Activated naive CD8-positive, alpha-beta T cell treated with anti-CD3 and anti-CD28 coated beads for 36 hours (primary cell): Measurements from ENCODE around the gene SLC2A8. TPM values are rescaled to one million over a fixed set of nuclear protein-coding genes. Genes with fewer than 3 reads are reported as not detected.

Source experiments
- DNase-seq: peaks from one replicate; pipeline ENCODE4 v3.0.0; 2021
- H3K27ac Mint-ChIP-seq: one replicate; pipeline ENCODE4 v1.8.0; 2022; ENCODE audit warnings: mild to moderate bottlenecking, moderate library complexity, mixed read lengths
- H3K27me3 Mint-ChIP-seq: one replicate; pipeline ENCODE4 v1.8.0; 2022; ENCODE audit warnings: mild to moderate bottlenecking, mixed read lengths
- H3K36me3 Mint-ChIP-seq: one replicate; pipeline ENCODE4 v1.8.0; 2021; ENCODE audit warnings: mild to moderate bottlenecking, mixed read lengths
- H3K4me1 Mint-ChIP-seq: one replicate; pipeline ENCODE4 v1.8.0; 2021; ENCODE audit warnings: mixed read lengths
- H3K4me3 Mint-ChIP-seq: one replicate; pipeline ENCODE4 v1.8.0; 2022; ENCODE audit warnings: mild to moderate bottlenecking, moderate library complexity, mixed read lengths
- H3K9me3 Mint-ChIP-seq: one replicate; pipeline ENCODE4 v1.8.0; 2022; ENCODE audit warnings: mixed read lengths
- total RNA-seq, 2 experiments: library from RNA; stranded (reverse); gene quantifications; one replicate each; pipeline ENCODE4 v1.2.3, GENCODE V29; 2021

SLC2A8 gene
- total RNA-seq, 2 experiments from 2014 or later, result 1.0 to 1.9 TPM

DNA sequence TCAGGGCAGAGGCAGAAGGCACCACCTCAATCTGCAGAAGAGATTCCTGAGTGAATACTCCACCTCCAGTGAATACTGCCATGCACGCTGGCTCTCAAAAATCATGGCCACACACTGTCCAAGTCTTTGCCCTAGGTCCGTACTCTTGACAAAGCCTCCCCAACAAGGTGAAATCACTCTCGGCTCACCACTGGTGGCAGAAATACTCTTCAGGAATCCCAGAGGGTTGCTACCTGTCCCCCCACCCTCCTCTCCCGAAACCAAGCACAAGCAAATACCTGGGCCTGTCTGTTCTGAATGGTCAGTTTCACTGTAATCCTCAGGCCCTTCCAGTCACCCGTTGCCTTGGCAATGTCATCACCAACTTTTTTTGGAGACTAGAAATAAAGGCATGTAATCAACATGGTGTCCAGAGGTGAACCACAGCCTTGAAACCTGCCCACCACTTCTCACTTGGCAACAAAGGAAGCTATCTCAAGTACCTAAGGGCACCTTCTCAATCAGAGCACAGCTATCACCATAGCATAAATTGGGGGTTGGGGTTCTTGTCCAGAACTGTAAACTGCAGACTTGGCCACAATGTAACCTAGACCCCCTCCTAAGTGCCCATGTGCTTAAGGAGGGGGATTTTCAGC, 52.5 kb downstream of the SLC2A8 start:
- peaks cover 41% of the 10 kb centered on the region for H3K4me1 Mint-ChIP-seq

DNA sequence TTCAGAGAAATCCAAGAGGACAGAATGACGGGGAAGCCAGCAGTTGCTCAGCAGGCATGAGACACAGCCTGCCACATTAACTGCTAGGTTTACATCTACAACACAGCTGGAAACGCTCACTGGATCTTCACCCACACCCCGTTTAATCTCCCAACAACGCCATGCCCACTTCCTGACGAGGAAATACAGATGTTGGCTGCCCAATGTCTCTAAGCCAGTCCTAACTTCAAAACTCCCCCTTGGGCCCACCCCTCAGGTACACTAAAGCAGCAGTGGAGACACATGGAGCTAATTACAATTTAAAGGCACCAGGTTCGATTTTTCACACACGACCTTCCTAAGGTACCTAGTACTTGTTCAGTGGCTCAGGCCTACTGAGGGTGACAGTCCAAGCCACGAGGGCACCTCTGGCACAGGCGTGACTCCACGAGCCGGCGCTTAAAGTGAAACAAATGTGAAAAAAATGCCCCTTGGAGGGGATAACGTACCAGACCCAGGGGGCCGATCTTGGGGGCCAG, 53.3 kb downstream of the SLC2A8 start:
- Mint-ChIP-seq H3K36me3 (peaks cover 65% of the 10 kb centered on the region), H3K27me3 (peaks cover 18% of the 10 kb centered on the region), H3K9me3 (peaks cover 8% of the 10 kb centered on the region), H3K4me1 (peaks cover 39% of the 10 kb centered on the region), H3K27ac (peak overlapping the region; percentile 96), H3K4me3 (peak overlapping the region; percentile 96)
- no peak for DNase-seq

More for the DNA sequence above, 52.5 kb downstream of the SLC2A8 start:
- Mint-ChIP-seq H3K27me3 (peaks cover 18% of the 10 kb centered on the region), H3K4me3 (peak overlapping the region; percentile 96), H3K9me3 (peaks cover 15% of the 10 kb centered on the region), H3K27ac (peak overlapping the region; percentile 96), H3K36me3 (peaks cover 71% of the 10 kb centered on the region)
- DNase-seq, result no peak

DNA sequence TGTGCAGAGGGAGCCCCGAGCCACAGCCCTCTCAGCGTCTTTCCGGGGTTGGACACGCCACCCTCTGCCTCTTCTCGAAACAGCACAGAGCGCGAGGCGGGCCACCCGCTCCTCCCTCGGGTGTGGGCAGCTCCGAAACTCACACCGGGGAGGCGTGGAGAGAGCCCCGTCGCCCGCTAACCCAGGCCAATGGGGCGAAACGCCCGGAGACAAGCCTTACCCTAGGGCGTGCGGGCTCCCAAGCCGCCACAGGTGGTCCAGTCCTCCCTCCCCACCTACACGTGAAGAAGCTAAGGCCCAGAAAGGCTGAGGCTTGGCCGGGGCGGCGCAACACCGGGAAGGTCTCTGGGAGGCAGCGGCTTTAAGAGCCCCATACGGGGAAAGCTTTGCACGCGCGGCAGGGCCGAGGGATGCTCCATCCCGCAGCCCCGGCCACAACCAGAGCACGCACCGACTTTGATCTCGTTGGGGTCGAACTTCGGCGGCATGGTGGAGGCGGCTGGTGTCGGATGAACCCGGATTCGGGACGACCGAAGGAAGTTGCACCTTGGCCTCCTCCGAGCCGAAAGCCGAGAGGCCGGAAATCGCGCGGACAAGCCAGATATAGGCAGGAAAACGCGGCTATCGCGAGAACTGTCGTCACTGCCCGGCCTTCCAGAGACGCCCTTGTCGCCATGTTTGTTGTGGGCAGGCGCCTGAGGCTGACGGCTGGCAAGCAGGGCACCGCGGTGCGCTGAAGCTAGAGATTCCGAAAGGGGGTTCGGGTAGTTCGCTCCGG, 54.0 kb downstream of the SLC2A8 start, which contains the start of the genes LRSAM1 and RPL12:
Gene LRSAM1 (plus strand): TSS at position 681 of the 778 bp plus-strand sequence. CDS start 3,018 bp downstream, outside the sequence.
Gene RPL12 (minus strand): TSS at position 577 of the 778 bp plus-strand sequence. CDS start 89 bp downstream, at position 488.
- Mint-ChIP-seq H3K27me3 (peaks cover 18% of the 10 kb centered on the region), H3K4me3 (peak within 1 kb of the TSS; percentile 96), H3K36me3 (peaks cover 60% of the 10 kb centered on the region), H3K9me3 (peaks cover 4% of the 10 kb centered on the region), H3K4me1 (peaks cover 39% of the 10 kb centered on the region), H3K27ac (peak within 1 kb of the TSS; percentile 96)
- peak; percentile 94 for DNase-seq

DNA sequence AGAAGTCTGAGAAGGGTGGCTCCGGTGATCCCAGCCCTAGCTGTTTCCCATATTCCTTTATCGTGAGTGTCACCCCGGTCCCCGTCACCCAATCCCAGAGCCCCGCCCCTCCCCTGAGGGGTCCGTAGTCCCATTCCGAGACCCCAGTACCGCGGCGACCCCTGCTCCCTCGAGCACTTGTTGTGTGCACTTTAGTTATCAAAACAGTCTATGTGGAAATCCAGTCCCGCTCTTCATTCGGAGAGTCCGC, 54.6 kb downstream of the SLC2A8 start:
- Mint-ChIP-seq H3K4me3 (peak overlapping the region; percentile 96), H3K36me3 (peaks cover 55% of the 10 kb centered on the region), H3K27me3 (peaks cover 15% of the 10 kb centered on the region), H3K27ac (peak overlapping the region; percentile 96), H3K4me1 (peaks cover 35% of the 10 kb centered on the region), H3K9me3 (peaks cover 4% of the 10 kb centered on the region)
- no peak for DNase-seq

DNA sequence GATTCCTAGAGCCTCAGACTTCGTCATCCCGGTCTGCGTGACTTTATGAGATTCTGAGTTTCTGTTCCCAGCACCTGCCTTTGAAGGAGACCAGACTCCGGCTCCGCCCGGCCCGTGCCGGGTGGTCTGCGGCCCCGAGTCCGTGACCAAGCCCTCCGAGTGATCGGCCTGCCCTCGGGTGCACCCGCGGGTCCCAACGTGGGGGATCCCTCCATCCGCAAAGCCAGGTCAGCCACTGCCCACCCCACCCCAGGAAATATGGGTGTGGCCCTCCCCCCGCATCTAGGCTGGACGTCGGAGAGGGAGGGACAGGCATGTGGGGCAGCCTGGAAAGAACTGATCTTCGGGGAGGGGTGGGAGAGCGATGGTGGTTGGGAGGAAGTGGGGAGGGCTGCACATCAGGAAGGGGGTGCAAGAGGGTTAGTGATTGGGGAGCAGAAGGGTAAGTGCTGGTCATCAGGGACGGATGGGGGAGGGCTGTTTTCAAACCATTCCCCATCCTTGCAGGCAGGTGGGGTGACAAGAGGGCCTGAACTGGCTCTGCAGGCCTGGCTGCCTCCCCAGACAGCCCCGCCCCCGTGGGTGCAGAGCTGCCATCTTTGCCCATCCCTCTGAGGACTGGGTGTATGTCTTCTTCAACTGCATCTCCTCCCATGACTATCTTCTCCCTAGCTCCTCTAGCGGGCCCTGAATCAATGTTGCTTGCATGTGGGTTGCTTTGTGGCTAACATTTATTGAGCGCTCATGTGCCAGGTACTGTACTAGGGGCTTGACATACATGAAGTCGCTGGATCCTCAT, 55.1 kb downstream of the SLC2A8 start:
- peak overlapping the region; percentile 96 for H3K4me3 Mint-ChIP-seq

DNA sequence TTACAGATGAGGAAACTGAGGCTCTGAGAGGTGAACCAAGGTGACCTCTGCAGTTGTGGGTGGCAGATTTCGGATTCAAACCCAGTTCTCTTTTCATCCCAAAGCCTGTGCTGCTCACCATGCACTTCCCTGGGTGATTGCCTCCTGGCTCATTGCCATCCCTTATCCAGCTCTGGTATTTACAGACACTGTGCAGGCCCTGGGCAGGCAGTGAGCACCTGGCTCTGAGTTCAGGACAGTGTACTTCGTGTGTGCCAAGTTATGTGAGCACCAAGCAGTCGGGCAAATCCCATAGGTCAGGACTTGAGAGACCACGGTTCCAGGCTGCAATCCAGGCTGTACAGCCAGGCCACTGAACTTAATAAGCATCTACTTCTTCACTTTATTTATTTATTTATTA, 55.7 kb downstream of the SLC2A8 start:
- DNase-seq, result no peak
- H3K27me3 Mint-ChIP-seq, result peaks cover 13% of the 10 kb centered on the region
- H3K9me3 Mint-ChIP-seq, result peaks cover 3% of the 10 kb centered on the region
- H3K27ac Mint-ChIP-seq, result no peak overlapping the region
- peak overlapping the region; percentile 96 for H3K4me3 Mint-ChIP-seq
- H3K36me3 Mint-ChIP-seq, result peaks cover 48% of the 10 kb centered on the region
- peaks cover 27% of the 10 kb centered on the region for H3K4me1 Mint-ChIP-seq

More for the DNA sequence above, 55.1 kb downstream of the SLC2A8 start:
- peak; percentile 68 for DNase-seq
- Mint-ChIP-seq H3K27me3 (peaks cover 13% of the 10 kb centered on the region), H3K27ac (peak overlapping the region; percentile 96), H3K9me3 (peaks cover 4% of the 10 kb centered on the region), H3K4me1 (peaks cover 32% of the 10 kb centered on the region), H3K36me3 (peaks cover 51% of the 10 kb centered on the region)

DNA sequence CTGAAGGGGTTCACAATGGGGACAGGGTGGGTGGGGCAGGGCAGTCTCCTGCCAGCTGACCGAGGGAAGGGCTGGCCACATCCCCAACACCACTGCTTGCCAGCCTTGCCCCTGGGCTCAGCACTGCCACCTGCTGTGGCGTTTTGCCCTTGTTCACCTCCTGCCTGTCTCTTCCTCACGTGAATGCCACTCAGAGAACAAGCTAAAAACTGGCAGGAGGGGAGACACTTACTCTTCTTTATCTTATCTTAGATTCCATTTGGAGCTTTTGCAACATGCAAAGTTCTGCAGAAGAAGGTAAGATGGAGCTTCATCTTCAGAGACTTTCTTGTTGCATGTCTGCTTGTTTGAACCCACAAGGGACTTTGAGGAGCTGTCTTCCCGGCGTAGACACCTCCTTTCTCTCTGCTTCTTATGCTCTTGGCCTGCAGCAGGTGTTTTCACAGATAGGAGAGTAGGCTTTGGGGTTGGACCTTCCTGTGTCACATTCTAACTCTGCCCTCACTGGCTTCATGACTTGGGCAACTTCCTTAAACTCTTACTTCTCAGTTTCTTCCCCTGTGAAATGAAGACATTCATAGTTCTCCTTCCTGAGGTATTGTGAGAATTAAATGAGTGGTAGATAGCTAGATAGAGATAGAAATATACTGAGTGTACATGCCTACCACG, 58.5 kb downstream of the SLC2A8 start:
- Mint-ChIP-seq H3K36me3 (peaks cover 26% of the 10 kb centered on the region), H3K27ac (no peak overlapping the region), H3K9me3 (no peaks in the 10 kb centered on the region), H3K27me3 (peaks cover 7% of the 10 kb centered on the region), H3K4me1 (peaks cover 6% of the 10 kb centered on the region), H3K4me3 (no peak overlapping the region)
- DNase-seq, result peak; percentile 22

DNA sequence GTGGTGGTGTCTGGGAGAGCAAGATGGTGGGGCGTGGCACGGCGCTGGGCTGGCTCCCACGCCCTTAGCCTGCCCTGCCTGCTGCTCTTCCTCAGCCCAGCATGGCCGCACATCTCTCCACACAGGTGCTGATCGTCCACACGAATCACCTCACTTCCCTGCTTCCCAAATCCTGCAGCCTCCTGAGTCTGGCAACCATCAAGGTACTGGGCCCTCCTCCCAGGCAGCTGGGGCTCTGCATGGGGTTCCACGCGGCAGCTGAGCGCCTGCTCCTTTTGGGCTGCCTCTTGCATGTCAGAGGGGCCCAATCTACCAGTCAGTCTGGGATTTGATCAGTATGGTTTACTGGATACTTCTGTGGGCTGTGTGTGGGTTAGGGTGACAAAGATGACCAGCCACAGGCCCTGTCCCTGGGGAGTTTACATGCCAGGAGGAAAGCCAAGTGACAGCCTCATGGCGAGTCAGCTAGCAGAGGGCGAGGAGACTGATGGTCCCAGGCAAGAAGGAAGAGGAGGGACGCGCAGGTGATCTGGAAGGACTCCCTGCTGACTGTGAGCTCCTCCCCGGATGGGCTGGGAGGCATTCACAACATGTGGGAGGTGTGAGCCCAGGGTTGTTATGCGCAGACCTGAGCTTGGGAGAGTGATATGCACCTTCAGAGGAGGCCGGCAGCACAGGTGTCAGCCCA, 60.4 kb downstream of the SLC2A8 start:
- H3K27me3 Mint-ChIP-seq, result no peaks in the 10 kb centered on the region
- H3K36me3 Mint-ChIP-seq, result peaks cover 23% of the 10 kb centered on the region
- DNase-seq, result no peak
- H3K4me3 Mint-ChIP-seq, result no peak overlapping the region
- no peaks in the 10 kb centered on the region for H3K9me3 Mint-ChIP-seq
- H3K27ac Mint-ChIP-seq, result no peak overlapping the region
- peaks cover 4% of the 10 kb centered on the region for H3K4me1 Mint-ChIP-seq

Other genes with a start within 250 kb of the SLC2A8 start
- gene GARNL3, start 132.4 kb upstream of the SLC2A8 start, total RNA-seq, result 1 to 10 TPM; 2.0 TPM
- 1 to 10 TPM; 7.7 to 8.6 TPM for gene ZNF79, start 27.2 kb downstream of the SLC2A8 start, total RNA-seq
- 1,000 to 10,000 TPM; 2,007 to 2,108 TPM for gene RPL12, start 54.2 kb downstream of the SLC2A8 start, total RNA-seq
- 10 to 100 TPM; 17.7 to 20.7 TPM for gene LRSAM1, start 54.3 kb downstream of the SLC2A8 start, total RNA-seq
- 10 to 100 TPM; 18.8 to 19.9 TPM for gene STXBP1, start 215.1 kb downstream of the SLC2A8 start, total RNA-seq